Fibroblast of skin of left quadriceps (primary cell): Measurements from ENCODE around the gene TIMM13.
"Not testable (repeated sequence)": the region's sequence is repeated elsewhere in the genome, so short reads cannot be mapped to it uniquely, and the experiment has no call there.

Experiments used
- DNase-seq, 2 experiments: peaks; one replicate each; pipeline ENCODE4 v3.0.0-alpha.2; 2013; ENCODE audit warnings: low read depth in 2 of 2

TIMM13 gene

GRCh38 chr19:2415281-2415972, 12.0 kb downstream of the TIMM13 start:
- no peak for DNase-seq

GRCh38 chr19:2413629-2414028, 13.8 kb downstream of the TIMM13 start:
- DNase-seq = no peak

DNA sequence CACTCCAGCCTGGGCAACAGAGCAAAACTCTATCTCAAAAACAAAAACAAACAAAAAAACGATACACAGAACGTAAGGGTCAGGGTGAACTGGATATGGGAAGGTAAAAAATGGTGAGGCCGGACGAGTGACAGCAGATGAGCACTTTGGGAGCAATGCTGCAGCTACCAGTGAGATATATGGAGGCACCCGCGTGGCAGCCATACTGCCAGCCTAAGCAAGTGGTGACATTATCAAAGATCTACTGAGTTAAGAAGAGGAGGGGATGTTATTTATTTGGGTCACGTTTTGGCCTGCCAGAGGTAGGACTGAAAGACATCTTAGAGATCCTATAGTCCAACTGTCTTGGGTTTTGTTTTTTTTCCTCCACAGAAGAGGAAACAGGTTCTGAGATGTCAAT, 14.2 kb downstream of the TIMM13 start:
- DNase-seq = no peak

DNA sequence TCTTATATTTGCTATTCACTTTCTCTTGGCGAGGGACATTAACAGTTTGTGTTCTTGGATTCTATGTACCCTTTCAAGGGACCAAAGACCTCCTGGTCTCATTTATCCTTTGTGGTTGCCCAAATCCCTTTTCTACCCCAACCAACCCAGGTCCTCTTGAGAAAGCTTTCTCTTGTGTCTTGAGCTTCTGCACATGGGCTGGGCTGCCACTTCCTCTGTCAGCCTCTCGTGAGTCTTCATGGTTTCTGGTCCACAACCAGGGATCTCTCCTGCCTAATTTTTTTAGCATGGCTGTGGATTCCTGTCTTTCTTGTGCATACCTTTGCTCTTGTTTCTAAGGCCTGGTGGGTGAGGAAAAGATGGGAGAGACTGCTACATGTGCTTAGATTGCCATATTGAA, 14.9 kb downstream of the TIMM13 start:
- DNase-seq = no peak

GRCh38 chr19:2411709-2412108, 15.7 kb downstream of the TIMM13 start:
- DNase-seq = no peak

- no peak for DNase-seq
Measured at GRCh38 chr19:2410023-2410422, 17.4 kb downstream of the TIMM13 start.

DNA sequence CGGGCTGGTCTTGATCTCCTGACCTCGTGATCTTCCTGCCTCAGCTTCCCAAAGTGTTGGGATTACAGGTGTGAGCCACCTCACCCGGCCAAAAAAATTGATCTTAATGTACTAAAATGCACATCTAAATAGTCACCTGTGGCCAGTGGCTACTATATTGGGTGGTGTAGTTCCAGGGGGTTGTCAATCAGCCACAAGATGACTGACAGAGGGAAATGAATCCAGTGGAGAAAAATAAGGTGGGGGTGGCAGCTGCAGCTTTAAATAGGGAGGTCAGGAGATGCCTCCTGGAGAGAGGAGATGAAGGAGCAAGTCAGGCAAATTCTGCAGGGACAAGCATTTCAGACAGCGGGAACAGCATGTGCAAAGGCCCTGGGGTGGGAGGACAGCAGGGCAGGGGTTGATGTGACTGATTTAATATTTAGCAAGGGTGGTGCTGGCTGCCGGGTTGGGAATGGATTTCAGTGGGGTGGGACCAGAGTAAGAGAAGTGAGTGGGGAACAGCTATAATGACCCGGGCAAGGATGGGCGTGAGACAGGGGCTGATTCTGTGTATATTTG, 18.0 kb downstream of the TIMM13 start:
- no peak for DNase-seq

DNA sequence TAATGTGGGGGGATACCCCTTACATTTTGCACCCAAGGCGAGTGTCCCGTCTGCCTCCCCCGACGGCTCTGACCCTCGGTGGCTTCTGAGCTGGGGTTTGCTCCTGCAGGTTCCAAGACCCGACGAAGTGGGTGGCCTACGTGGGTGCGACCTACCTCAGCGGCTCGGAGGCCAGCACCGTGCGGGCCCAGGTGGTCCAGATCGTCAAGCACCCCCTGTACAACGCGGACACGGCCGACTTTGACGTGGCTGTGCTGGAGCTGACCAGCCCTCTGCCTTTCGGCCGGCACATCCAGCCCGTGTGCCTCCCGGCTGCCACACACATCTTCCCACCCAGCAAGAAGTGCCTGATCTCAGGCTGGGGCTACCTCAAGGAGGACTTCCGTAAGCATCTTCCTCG, 19.1 kb downstream of the TIMM13 start:
- no peak for DNase-seq

DNA sequence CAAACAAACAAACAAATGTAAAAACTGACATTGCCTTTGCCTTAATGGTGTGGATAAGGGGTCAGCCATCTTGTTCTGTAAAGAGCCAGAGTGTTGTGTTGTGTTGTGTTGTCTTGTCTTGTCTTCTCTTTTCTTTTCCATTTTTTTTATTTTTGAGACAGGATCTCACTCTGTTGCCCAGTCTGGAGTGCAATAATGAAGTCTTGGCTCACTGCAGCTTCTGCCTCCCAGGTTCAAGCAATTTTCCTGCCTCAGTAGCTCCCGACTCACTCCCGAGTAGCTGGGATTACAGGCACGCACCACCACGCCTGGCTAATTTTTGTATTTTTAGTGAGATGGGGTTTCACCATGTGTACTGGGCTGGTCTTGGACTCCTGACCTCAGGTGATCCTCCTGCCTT, 27.8 kb downstream of the TIMM13 start:
- no peak for DNase-seq

DNA sequence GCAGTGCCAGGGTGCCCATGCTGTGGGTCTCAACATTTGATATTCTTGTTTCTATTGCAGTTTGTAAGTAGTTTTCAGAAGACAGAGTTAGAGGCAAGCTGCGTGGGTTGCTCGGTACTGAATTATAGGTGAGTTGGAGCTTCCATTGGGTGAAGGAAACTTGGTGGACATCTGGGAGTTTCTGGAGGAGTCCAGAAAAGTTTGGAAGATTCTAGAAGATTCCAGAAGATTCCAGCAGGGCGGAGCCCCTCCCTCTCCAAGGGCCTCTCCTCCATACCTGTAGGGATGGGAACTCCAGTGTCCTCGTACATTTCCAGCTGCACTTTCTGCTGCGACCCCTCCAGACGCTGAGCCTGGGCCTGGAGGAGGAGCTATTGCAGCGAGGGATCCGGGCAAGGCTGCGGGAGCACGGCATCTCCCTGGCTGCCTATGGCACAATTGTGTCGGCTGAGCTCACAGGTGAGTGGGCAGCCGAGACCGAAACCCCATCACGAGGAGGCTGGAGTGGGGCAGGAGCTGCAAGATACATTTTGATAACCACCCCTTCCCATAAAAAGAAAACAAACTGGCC, 28.6 kb downstream of the TIMM13 start:
- DNase-seq = no peak

DNA sequence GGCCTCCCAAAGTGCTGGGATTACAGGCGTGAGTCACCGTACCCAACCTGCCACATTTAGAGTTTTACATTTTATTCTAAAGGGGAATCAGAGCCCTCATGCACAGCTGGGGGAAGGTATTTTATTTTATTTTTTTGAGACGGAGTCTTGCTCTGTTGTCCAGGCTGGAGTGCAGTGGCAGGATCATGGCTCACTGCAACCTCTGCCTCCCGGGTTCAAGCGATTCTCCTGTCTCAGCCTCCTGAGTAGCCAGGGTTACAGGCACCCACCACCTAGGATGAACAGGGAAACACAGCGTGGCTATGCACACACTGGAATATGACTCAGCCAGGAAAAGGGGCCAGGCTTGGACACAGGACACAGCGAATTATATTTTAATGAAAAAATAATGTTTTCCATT, 30.2 kb downstream of the TIMM13 start:
- DNase-seq = not testable (repeated sequence)

GRCh38 chr19:2395293-2395829, 32.0 kb downstream of the TIMM13 start:
- not testable (repeated sequence) for DNase-seq

DNA sequence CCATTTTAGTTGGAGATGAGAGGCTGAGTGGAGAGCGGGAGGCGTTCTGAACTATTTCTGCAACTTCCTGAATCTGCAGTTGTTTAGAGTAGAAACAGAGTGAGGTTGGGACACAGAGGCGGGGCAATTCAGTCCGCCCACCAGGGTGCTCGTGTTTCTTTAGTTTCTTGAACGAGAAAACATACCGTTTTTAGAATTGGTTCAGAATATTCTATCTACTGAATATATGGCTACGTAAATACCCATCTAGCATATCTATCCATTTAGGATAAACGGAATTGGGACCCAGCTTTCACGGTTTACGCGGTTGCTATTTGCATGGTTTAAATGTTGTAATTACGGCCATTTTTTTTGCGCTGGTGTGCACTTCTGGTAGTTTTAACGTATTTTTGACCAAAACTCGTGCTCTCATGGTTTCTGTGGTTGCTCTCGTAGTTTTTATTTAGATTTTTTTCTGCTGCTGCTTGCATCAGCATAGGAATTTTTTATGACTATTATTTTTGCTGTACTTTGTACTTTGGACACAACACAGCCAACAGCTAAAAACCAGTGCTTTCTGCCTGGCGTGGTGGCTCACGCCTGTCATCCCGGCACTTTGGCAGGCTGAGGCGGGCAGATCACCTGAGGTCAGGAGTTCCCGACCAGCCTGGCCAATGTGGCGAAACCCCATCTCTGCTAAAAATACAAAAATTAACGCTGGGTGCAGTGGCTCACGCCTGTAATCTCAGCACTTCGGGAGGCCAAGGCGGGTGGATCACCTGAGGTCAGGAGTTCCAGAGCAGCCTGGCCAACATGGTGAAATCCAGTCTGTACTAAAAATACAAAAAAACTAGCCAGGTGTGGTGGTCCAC, 32.7 kb downstream of the TIMM13 start:
- DNase-seq = no peak

GRCh38 chr19:2394054-2394441, 33.3 kb downstream of the TIMM13 start:
- no peak for DNase-seq

- not testable (repeated sequence) for DNase-seq
Measured at GRCh38 chr19:2392899-2393298, 34.5 kb downstream of the TIMM13 start.

DNA sequence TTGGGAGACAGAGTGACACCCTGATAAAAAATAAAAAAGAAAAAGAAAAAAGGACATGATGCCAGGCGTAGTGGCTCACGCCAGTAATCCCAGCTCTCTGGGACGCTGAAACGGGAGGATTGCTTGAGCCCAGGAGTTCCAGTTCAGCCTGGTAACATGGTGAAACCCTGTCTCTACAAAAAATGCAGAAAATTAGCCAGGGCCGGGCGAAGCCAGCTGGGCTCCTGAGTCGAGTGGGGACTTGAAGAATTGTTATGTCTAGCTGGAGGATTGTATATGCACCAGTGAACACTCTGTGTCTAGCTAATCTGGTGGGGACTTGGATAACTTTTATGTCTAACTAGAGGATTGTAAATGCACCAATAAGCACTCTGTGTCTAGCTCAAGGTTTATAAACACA, 35.0 kb downstream of the TIMM13 start:
- no peak for DNase-seq

GRCh38 chr19:2391118-2391725, 36.2 kb downstream of the TIMM13 start:
- DNase-seq = peak; percentile 45 to 46

DNA sequence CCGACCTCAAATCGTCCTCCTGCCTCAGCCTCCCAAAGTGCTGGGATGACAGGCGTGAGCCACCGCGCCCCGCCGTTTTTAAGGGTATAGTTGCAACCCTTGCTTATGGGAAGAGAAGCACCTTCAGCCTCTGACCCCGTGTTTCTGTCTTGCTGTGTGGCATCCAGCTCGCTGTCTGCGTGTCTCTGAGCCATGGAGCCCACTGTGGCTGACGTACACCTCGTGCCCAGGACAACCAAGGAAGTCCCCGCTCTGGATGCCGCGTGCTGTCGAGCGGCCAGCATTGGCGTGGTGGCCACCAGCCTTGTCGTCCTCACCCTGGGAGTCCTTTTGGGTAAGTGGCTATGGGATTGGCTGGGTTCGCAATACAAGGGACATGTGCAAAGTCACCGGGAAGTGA, 37.8 kb downstream of the TIMM13 start:
- no peak for DNase-seq

DNA sequence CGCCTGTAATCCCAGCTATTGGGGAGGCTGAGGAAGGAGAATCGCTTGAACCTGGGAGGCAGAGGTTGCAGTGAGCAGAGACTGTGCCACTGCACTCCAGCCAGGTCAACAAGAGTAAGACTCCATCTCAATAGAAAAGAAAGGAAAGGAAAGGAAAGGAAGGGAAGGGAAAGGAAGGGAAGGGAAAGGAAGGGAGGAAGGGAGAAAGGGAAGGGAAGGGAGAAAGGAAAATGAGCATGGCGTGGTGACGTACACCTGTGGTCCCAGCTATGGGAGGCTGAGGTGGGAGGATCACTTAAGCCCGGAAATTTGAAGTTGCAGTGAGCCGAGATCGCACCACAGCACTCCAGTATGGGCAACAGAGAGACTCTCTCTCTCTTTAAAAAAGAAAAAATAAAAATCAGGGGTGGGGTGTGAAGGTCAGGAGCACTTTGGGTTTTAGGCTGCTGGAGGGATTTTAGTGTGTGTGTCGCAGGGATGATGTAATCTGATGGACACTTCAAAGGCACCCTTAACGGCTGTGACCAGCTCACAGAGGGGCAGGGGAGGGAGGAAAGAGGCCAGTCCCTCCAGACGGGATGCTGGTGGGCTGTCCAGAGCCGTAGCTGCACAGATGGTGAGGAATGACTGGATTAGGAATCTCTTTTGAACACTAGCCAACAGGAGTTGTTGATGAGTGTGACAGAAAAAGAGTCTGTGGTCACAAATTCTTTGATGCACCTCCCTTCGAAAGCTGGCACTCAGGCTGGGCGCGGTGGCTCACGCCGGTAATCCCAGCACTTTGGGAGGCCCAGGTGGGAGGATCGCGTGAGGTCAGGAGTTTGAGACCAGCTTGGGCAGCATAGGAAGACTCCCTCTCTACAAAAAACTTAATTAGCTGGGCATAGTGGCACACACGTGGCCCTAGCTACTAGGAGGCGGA, 39.8 kb downstream of the TIMM13 start:
- no peak for DNase-seq

DNA sequence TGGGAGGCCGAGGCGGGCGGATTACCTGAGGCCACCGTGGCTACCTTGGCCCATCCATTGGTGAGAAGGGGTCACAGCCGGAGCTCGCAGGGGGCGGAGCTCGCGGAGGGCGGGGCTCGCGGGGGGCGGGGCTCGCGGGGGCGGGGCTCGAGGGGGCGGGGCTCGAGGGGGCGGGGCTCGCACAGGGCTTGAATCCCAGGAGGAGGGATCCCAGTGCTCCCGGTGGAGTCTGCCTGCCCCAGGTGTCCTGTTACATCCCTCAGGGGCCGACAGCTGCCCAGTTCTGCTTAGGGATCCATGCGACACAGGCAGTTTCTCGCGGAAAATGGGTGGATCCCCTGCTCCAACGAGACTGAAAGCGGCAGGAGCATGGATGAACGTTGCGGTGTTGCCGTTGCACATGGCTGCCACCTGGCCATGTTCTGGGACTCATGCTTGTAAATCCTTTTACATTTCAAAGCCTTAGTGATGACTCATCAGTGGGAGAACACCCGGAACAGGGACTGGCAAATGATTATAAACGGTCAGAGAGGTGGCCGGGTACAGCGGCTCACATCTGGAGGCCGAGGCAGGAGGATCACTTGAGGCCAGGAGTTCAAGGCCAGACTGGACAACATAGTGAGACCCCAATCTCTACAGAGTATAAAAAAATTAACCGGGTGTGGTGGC, 42.2 kb downstream of the TIMM13 start:
- DNase-seq = peak; percentile 64 to 76
